IMR-90 (cell line): ENCODE data around the gene GPX6.

Experiments
- CEBPB ChIP-seq: IDR thresholded peaks from 2 replicates; pipeline ENCODE4 v1.6.1; 2012; ENCODE audit warnings: low read depth, low read length, improper control_type of control experiment
- CHD1 ChIP-seq: IDR thresholded peaks from 2 replicates; pipeline ENCODE4 v1.6.1; 2012; ENCODE audit warnings: low read depth, low read length, improper control_type of control experiment
- MAZ ChIP-seq: IDR thresholded peaks from 2 replicates; pipeline ENCODE4 v1.6.1; 2012; ENCODE audit warnings: low read depth, mild to moderate bottlenecking, low read length, improper control_type of control experiment, moderate library complexity, borderline replicate concordance
- POLR2A ChIP-seq: IDR thresholded peaks from 2 replicates; pipeline ENCODE4 v1.6.1; 2012; ENCODE audit warnings: mild to moderate bottlenecking, low read depth, low read length
- RAD21 ChIP-seq: IDR thresholded peaks from 2 replicates; pipeline ENCODE4 v1.6.1; 2012; ENCODE audit warnings: low read length, improper control_type of control experiment
- RCOR1 ChIP-seq: IDR thresholded peaks from 2 replicates; pipeline ENCODE4 v1.6.1; 2012; ENCODE audit warnings: mild to moderate bottlenecking, low read length, improper control_type of control experiment; ENCODE audit not compliant: insufficient replicate concordance
- SMC3 ChIP-seq: fragments of 150-350 bp; IDR thresholded peaks from 2 replicates; pipeline ENCODE4 v1.6.1; 2016; ENCODE audit warnings: low read depth, mild to moderate bottlenecking, antibody characterized with exemption, low read length, moderate library complexity
- TF ChIP-seq, protein P1 (sequence below): conservative IDR thresholded peaks from 2 replicates; pipeline ENCODE4 v1.5.1; 2012; ENCODE audit warnings: mild to moderate bottlenecking, low read depth, low read length, improper control_type of control experiment

DNA sequence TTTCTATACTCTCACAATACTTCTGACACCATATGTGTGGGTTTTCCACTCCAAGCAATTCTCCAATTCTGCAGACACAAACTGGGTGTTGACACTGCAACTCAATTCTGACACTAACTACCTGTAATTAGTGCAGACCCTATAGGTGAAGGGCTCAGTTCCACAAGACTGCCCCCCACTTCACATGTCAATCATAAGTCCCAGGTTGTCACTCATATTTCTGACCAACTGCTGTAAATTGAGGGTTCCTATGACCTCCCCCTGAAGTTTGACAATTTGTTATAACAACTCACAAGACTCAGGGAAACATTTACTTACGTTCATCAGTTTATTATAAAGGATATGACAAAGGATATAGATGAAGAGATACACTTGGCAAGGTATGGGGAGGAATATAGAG lies 18.3 kb downstream of the GPX6 start:
- TF ChIP-seq MAZ (no peak), CHD1 (no peak), RAD21 (no peak), SMC3 (no peak), POLR2A (no peak), RCOR1 (no peak), CEBPB (no peak)
- TF ChIP-seq, protein P1, sequence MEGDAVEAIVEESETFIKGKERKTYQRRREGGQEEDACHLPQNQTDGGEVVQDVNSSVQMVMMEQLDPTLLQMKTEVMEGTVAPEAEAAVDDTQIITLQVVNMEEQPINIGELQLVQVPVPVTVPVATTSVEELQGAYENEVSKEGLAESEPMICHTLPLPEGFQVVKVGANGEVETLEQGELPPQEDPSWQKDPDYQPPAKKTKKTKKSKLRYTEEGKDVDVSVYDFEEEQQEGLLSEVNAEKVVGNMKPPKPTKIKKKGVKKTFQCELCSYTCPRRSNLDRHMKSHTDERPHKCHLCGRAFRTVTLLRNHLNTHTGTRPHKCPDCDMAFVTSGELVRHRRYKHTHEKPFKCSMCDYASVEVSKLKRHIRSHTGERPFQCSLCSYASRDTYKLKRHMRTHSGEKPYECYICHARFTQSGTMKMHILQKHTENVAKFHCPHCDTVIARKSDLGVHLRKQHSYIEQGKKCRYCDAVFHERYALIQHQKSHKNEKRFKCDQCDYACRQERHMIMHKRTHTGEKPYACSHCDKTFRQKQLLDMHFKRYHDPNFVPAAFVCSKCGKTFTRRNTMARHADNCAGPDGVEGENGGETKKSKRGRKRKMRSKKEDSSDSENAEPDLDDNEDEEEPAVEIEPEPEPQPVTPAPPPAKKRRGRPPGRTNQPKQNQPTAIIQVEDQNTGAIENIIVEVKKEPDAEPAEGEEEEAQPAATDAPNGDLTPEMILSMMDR = no peak
